HG03135 (cell line): ENCODE measurements around the gene SLC35F5.
A peak's percentile ranks its signal among the peaks of the same experiment; 100 is the strongest.
"Not testable (repeated sequence)": the region's sequence is repeated elsewhere in the genome, so short reads cannot be mapped to it uniquely, and the experiment has no call there.

ENCODE experiments used
- ATAC-seq: cut with Tn5 transposase; IDR thresholded peaks from one replicate; pipeline ENCODE4 v1.9.1; 2021; ENCODE audit warnings: mild to moderate bottlenecking, moderate library complexity; ENCODE audit not compliant: unreplicated experiment

SLC35F5 gene

DNA sequence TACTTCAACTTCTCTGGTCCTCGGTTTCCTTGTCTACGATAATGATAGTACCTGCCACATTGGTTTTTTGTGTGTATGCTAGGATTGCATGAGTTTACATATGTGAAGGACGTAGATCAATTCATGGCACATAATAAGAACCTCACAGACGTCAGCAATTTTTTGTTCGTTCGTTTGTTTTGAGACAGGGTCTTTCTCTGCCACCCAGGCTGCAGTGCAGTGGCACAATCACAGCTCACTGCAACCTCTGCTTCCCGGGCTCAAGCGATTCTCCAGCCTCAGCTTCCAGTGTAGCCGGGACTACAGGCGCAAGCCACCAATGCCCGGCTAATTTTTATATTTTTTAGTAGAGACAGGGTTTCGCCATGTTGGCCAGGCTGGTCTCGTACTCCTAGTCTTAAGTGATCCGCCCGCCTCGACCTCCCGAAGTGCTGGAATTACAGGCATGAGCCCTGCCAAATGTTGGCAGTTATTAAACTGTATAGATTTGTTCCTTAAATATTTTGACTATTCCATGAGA lies 756 bp upstream of the SLC35F5 start:
- ATAC-seq, result no peak

DNA sequence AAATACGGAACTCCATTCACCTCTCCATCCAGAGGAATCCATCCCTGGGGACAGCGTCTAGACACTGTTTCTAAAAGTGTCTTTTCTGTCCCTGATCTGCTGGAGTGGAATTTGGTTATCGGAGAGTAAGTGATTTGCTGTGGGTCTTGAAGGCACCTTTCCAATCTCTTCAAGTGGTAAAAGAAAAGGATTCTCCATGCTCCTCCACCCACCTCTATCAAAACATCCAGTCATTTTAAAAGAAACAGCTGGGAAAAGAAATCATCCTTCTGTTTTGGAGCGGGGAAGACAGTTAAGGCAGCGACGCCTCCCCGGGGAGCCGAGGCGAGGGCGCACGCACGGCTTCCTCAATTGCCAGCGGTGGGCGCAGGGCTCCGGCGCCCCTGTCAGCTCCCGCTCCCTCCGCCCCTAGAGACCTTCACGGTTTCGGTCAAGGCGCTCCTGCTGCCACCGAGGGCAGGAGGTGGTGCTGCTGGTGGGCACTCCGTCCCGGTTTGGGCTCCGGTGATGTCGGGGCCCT lies 547 bp downstream of the SLC35F5 start:
- ATAC-seq, result peak; percentile 43

DNA sequence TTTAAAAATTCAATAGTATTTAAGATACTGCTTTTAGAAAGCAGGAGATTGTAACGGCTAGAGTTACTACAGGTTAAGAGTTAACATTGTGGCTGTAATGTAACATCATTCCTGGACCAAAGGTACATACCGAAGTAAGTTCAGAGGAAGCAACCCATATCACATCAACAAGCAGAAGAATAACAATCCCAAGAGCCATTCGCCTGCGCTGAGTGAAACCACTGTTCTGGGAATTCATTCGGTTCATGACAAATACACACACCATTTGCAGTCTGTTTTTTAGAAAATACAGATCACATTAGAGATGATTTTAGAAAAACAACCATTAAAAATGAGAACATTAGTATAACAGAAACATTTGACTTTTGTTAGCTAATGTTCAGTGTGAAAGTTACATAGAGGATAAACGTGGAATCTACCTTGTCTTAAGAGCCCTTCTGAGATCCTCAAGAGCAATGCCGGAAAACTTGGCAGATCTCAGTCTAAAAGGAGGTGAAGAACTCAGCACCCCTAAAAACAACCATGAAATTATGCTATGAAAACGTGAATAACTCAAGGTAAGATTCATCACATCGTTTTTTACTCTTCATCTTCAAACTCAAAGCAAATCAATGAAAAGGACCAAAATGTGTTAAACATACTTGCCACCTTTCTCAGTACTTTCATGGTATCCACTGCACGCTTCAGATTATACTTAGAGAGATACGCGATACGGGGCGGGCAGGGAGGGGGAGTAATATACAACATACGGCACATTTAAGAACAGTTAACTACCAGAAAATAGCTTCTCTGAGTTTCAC lies 1.2 kb downstream of the SLC35F5 start:
- no peak for ATAC-seq

DNA sequence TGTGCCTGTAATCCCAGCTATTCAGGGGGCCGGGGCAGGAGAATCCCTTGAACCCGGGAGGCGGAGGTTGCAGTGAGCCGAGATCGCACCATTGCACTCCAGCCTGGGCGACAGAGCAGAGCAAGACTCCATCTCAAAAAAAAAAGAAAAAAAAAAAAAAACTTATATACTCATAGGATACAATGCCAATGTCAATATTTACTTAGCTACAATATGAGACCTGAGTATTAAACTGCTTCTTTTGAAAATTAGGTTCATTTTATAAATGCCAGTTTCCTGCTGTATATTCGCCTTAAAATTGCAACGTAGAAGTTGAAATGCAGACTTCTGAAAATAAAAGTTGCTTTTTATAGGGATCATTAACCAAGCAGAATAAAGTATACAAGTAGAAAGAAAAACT lies 2.3 kb downstream of the SLC35F5 start:
- no peak for ATAC-seq

GRCh38 chr2:113750385-113750784 lies 6.1 kb downstream of the SLC35F5 start:
- ATAC-seq, result no peak

GRCh38 chr2:113741091-113741490 lies 15.4 kb downstream of the SLC35F5 start:
- ATAC-seq, result no peak

DNA sequence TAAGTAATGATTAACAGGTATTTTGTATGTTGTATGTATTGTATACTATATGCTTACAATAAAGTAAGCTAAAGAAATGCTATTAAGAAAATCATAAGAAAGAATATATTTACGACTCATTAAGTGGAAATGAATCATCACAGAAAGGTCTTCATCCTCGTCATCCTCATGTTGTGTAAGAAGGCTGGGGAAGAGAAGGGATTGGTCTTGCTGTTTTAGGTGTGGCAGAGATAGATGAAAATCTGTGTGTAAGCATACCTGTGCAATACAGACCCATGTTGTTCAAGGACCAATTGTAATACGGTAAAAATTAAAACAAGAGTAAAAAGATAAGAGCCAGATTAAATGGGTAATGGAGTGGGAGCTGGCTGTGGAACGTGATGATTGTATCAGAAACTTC lies 16.6 kb downstream of the SLC35F5 start:
- no peak for ATAC-seq

DNA sequence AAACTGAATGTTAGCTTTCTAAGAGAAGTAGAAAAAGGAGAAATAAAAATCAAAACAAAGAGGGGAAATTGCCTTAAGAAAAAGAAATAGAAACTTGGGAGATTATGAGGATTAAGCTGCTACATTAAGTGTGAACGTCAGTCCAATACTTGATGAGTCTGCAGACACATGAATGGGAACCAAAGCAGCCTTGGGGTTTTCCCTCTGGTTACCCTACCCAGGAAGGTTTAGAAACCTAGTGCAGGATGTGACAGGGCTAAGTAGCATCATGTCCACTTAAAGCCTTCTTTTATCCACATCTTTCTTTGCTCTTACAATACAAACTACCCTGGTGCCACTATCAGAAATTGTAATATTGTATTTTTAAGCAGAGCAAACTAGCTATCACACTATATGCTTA lies 22.3 kb downstream of the SLC35F5 start:
- no peak for ATAC-seq

DNA sequence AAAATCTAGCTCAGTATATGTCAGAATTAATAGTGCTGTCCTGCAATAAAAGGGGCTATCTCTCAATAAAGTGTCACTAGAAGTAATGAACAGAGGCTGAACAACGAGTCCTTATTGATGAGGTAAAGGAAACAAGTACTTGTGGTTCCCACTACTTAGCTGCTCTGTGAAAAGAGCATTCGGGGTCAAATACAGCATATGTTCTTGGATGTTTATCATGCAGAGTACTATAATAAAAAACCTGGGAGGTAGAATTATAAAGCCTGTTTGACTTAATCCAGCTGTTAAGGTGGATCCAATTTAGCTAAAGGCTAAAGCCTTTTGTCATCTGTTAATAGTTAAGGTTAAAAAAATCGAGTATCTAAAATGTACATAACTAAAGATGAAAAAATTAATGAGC lies 32.4 kb downstream of the SLC35F5 start:
- ATAC-seq, result no peak

GRCh38 chr2:113723411-113723810 lies 33.0 kb downstream of the SLC35F5 start:
- no peak for ATAC-seq

DNA sequence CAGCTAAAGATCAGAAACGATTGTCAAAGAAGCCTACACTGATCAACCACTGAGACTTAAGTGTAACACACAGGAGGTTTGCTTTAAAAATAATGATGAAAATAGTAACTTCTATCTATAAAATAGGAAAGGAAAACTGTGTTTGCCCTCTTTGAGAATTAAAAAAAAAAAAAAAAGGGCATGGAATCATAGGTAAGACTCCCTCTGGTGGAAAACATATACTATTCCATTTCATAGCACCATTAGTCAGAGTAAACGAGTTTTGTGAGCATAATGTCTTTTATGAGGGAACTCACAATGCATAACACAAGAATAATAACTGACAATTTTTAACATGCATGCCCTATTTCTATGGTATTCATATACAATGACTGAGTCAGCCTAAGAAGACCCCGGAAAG lies 36.3 kb downstream of the SLC35F5 start:
- ATAC-seq, result no peak

DNA sequence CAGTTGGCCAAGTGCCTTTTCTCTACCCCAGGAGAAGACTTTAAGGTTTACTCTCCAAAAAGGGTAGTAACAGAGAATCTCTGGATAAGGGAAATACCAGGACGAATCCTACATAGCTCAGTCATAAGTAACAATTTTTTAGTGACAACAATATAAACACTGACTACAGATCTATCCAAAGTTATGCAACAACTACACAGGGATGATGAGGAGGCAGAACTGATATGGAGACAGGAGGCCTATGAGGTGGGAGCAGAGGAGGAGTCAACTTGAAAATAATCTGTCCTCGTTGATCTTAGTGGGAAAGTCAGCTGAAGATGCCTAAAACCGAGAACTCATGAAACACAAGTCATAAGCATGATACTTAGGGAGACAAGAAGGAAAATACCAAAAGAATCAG lies 40.2 kb downstream of the SLC35F5 start:
- ATAC-seq, result no peak

GRCh38 chr2:113712941-113713340 lies 43.5 kb downstream of the SLC35F5 start:
- no peak for ATAC-seq

- ATAC-seq, result no peak
Observed at GRCh38 chr2:113711851-113712250, 44.6 kb downstream of the SLC35F5 start.

GRCh38 chr2:113709022-113709421 lies 47.4 kb downstream of the SLC35F5 start:
- no peak for ATAC-seq

DNA sequence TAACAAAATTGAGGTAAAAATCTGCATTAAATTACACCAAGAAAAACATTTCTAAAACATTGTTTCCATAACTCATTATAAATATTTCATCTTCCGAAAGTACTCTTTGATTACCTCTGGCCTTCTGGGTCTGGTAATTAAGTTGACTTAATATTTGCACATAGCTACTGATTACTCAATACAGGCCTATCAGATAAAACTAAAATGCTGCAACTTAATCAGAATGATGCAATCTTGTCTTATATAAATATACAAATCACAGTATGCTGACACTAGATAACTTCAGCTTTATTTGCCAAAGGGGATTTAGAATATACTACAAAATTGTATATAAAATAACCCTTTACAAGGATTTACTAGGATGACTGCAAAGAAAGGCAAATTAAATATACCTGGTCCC lies 49.3 kb downstream of the SLC35F5 start:
- ATAC-seq, result no peak

- no peak for ATAC-seq
Observed at GRCh38 chr2:113705982-113706523, 50.4 kb downstream of the SLC35F5 start.

DNA sequence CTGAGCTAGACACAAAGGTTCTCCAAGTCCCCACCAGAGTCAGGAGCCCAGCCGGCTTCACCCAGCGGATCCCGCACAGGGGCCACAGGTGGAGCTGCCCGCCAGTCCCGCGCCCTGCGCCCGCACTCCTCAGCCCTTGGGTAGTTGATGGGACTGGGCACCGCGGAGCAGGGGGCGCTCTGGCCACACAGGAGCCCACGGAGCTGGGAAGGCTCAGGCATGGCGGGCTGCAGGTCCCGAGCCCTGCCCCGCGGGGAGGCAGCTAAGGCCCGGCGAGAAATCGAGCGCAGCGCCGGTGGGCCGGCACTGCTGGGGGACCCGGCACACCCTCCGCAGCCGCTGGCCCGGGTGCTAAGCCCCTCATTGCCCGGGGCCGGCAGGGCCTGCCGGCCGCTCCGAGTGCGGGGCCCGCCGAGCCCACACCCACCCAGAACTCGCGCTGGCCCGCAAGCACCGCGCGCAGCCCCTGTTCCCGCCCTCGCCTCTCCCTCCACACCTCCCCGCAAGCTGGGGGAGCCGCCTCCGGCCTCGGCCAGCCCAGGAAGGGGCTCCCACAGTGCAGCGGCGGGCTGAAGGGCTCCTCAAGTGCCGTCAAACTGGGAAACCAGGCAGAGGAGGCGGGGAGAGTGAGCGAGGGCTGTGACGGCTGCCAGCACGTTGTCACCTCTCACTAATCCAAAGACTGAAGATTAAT lies 52.0 kb downstream of the SLC35F5 start:
- ATAC-seq, result not testable (repeated sequence)

- no peak for ATAC-seq
Observed at GRCh38 chr2:113703386-113704299, 52.8 kb downstream of the SLC35F5 start.

GRCh38 chr2:113700186-113700841 lies 56.1 kb downstream of the SLC35F5 start:
- ATAC-seq, result peak; percentile 84
